BJ (cell line): ENCODE measurements around the gene CIDEB. TPM values are rescaled to one million over a fixed set of nuclear protein-coding genes. Genes with fewer than 3 reads are reported as not detected.

Source experiments
- CTCF ChIA-PET: fragments of 350-600 bp; formaldehyde crosslinking; extraction: SDS; loops from one replicate; lab custom pipeline; 2021; ENCODE audit warnings: antibody characterized with exemption, inconsistent platforms; lab: Yijun Ruan, JAX
- POLR2A ChIA-PET: fragments of 300-600 bp; sonication (Branson Sonifier 250); formaldehyde crosslinking; extraction: SDS; loops from one replicate; lab custom pipeline; 2021; ENCODE audit warnings: antibody characterized with exemption; lab: Charles Lee
- DNase-seq: peaks from one replicate; pipeline ENCODE4 v3.0.0-alpha.2; 2011; ENCODE audit warnings: low read depth
- H3K27me3 ChIP-seq: 2 replicates; pipeline ENCODE4 v1.6.0; 2011; ENCODE audit warnings: low read length; ENCODE audit not compliant: control insufficient read depth, insufficient read depth
- H3K36me3 ChIP-seq: 2 replicates; pipeline ENCODE4 v1.5.1; 2011; ENCODE audit warnings: low read length; ENCODE audit not compliant: control insufficient read depth, insufficient read depth
- H3K4me3 ChIP-seq: 2 replicates; pipeline ENCODE4 v1.5.1; 2011; ENCODE audit warnings: low read depth, mild to moderate bottlenecking, control low read depth, low read length
- CTCF ChIP-seq: IDR thresholded peaks from 2 replicates; pipeline ENCODE4 v1.5.1; 2011; ENCODE audit warnings: low read depth, mild to moderate bottlenecking, control low read depth, inconsistent platforms, low read length, moderate library complexity; ENCODE audit not compliant: insufficient read depth
- polyA plus RNA-seq: library from polyadenylated mRNA; depleted of rRNA; stranded (reverse); fragments of >200 nt; gene quantifications from 2 replicates; pipeline ENCODE4 v1.2.3, GENCODE V29; 2011

The CIDEB gene
- polyA plus RNA-seq, 1 experiment, result 0.98 TPM

- no peak for DNase-seq
- Histone ChIP-seq H3K27me3 (no peaks in the 10 kb centered on the region), H3K4me3 (no peak overlapping the region), H3K36me3 (no peaks in the 10 kb centered on the region)
- ChIA-PET CTCF (interaction anchor here (1.0 to 9.7 kb wide), 4 partner anchors 8 to 37 kb away, joined by 3 to 47 read pairs (median 14); partner anchors contain the start of genes DHRS1, NOP9, RABGGTA and TINF2), POLR2A (no interaction called here)
- no peak for TF ChIP-seq CTCF
Observed at GRCh38 chr14:24279301-24280186, 28.2 kb downstream of the CIDEB start.

- no peak overlapping the region for H3K4me3 ChIP-seq
- H3K36me3 ChIP-seq, result no peaks in the 10 kb centered on the region
- no peak for DNase-seq
- no peak for TF ChIP-seq CTCF
- POLR2A ChIA-PET, result no interaction called here
- H3K27me3 ChIP-seq, result no peaks in the 10 kb centered on the region
- CTCF ChIA-PET, result interaction anchor here (1.6 to 9.7 kb wide), 3 partner anchors 19 to 158 kb away, joined by 6 to 47 read pairs (median 6); partner anchors contain the start of genes DHRS1, NOP9 and TINF2
Observed at GRCh38 chr14:24278424-24278823, 29.4 kb downstream of the CIDEB start.

GRCh38 chr14:24277606-24278321 lies 30.0 kb downstream of the CIDEB start:
- no peak for TF ChIP-seq CTCF
- Histone ChIP-seq H3K36me3 (no peaks in the 10 kb centered on the region), H3K4me3 (no peak overlapping the region), H3K27me3 (no peaks in the 10 kb centered on the region)
- CTCF ChIA-PET, result interaction anchor here (1.6 to 9.7 kb wide), 3 partner anchors 19 to 159 kb away, joined by 6 to 47 read pairs (median 6); partner anchors contain the start of genes DHRS1, NOP9 and TINF2
- no peak for DNase-seq
- POLR2A ChIA-PET, result no interaction called here

GRCh38 chr14:24277071-24277470 lies 30.7 kb downstream of the CIDEB start:
- DNase-seq, result no peak
- H3K27me3 ChIP-seq, result no peaks in the 10 kb centered on the region
- CTCF ChIA-PET, result interaction anchor here (2.0 kb wide), 1 partner anchor 160 kb away, joined by 6 read pairs; no protein-coding TSS in a partner anchor
- no peak for TF ChIP-seq CTCF
- H3K36me3 ChIP-seq, result no peaks in the 10 kb centered on the region
- POLR2A ChIA-PET, result no interaction called here
- no peak overlapping the region for H3K4me3 ChIP-seq
